Body of pancreas (tissue), 4 donors: Measurements from ENCODE around the gene ADAMTS7. TPM values are rescaled to one million over a fixed set of nuclear protein-coding genes. Genes with fewer than 3 reads are reported as not detected.
"Not testable (repeated sequence)": the region's sequence is repeated elsewhere in the genome, so short reads cannot be mapped to it uniquely, and the experiment has no call there.

ENCODE experiments used
- ATAC-seq: fragments of 150-250 bp; one replicate; pipeline ENCODE4 v1.9.1; 2016
- DNase-seq, 4 donors: peaks; one replicate each; pipeline ENCODE4 v3.0.0-alpha.2; 2019
- H3K27ac ChIP-seq, 4 donors: fragments of 200-600 bp; sonication (generic); 1 replicate in 3 of 4; 2 replicates in 1 of 4; pipeline versions ENCODE4 v1.5.1 to v1.6.1; 2016 to 2019; ENCODE audit warnings: mild to moderate bottlenecking in 1 of 4, mixed read lengths in 1 of 4, moderate library complexity in 1 of 4
- H3K27me3 ChIP-seq, 2 donors: fragments of 200-600 bp; sonication (generic); one replicate each; pipeline ENCODE4 v1.6.0; 2016; ENCODE audit warnings: mild to moderate bottlenecking in 1 of 2
- H3K36me3 ChIP-seq, 2 donors: fragments of 200-600 bp; sonication (generic); replicated peaks in 1 of 2; 2 replicates each; pipeline ENCODE4 v1.5.1; 2016; ENCODE audit warnings: low read depth in 2 of 2; ENCODE audit not compliant: insufficient read depth in 1 of 2
- H3K4me1 ChIP-seq: fragments of 200-600 bp; sonication (generic); one replicate; pipeline ENCODE4 v1.6.0; 2016
- H3K4me3 ChIP-seq, 2 donors: fragments of 200-600 bp; sonication (generic); 1 replicate in 1 of 2; 2 replicates in 1 of 2; pipeline ENCODE4 v1.5.1; 2016 to 2019
- H3K9me3 ChIP-seq, 3 donors: fragments of 200-600 bp; sonication (generic); 1 replicate in 2 of 3; 2 replicates in 1 of 3; pipeline ENCODE4 v1.5.1; 2016
- POLR2A ChIP-seq, 3 donors: fragments of 450-650 bp; IDR thresholded peaks; one replicate each; pipeline ENCODE4 v1.6.1; 2016; ENCODE audit warnings: antibody characterized with exemption in 3 of 3, mild to moderate bottlenecking in 2 of 3
- WGBS, 2 donors: methylation state at CpG; one replicate each; pipeline ENCODE4 v1.1.5; 2017; 5-methylcytosine and 5-hydroxymethylcytosine counted together
- intact Hi-C: fragments of 100-400 bp; cut with DNase I; formaldehyde crosslinking; loops from one replicate; pipeline ENCODE4 v1.15.1; 2023
- total RNA-seq, 2 donors: library from RNA; depleted of rRNA; stranded (reverse); fragments of >200 nt; gene quantifications; one replicate each; pipeline ENCODE4 v1.1.0, GENCODE V29; 2016
- TF ChIP-seq, protein P1 (sequence below), 7 experiments: fragments of 450-650 bp in 4 of 7; fragments of 200-600 bp in 3 of 7; sonication (generic) in 3 of 7; IDR thresholded peaks; one replicate each; pipeline ENCODE4 v1.5.1; 2016 to 2019; ENCODE audit warnings: antibody characterized with exemption in 7 of 7

Gene ADAMTS7
- total RNA-seq, 2 donors from 2014 or later = 0.33 to 2.1 TPM

DNA sequence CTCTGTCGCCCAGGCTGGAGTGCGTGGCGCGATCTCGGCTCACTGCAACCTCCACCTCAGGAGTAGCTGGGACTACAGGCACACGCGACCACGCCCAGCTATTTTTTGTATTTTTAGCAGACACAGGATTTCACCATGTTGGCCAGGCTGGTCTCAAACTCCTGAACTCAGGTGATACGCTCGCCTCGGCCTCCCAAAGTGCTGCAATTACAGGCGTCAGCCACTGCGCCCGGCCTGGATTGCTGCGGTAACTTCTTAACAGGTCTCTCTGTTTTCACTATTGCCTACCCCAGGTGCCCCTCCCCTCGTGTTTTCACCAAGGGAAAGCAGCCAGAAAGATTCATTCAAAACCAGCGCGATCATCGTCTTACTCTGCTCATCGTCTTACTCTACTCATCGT is 10.5 kb downstream of the ADAMTS7 start:
- Histone ChIP-seq H3K27ac (no peak overlapping the region), H3K4me3 (no peak overlapping the region), H3K36me3 (no peaks in the 10 kb centered on the region), H3K27me3 (no peaks in the 10 kb centered on the region), H3K4me1 (no peaks in the 10 kb centered on the region), H3K9me3 (no peaks in the 10 kb centered on the region)
- intact Hi-C loops = no loop called here
- no peak for DNase-seq
- ATAC-seq = no peak
- 87 to 89% methylated on average over 21 of the region's 21 CpGs for WGBS, 2 donors
- TF ChIP-seq, protein P1, sequence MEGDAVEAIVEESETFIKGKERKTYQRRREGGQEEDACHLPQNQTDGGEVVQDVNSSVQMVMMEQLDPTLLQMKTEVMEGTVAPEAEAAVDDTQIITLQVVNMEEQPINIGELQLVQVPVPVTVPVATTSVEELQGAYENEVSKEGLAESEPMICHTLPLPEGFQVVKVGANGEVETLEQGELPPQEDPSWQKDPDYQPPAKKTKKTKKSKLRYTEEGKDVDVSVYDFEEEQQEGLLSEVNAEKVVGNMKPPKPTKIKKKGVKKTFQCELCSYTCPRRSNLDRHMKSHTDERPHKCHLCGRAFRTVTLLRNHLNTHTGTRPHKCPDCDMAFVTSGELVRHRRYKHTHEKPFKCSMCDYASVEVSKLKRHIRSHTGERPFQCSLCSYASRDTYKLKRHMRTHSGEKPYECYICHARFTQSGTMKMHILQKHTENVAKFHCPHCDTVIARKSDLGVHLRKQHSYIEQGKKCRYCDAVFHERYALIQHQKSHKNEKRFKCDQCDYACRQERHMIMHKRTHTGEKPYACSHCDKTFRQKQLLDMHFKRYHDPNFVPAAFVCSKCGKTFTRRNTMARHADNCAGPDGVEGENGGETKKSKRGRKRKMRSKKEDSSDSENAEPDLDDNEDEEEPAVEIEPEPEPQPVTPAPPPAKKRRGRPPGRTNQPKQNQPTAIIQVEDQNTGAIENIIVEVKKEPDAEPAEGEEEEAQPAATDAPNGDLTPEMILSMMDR (IDR thresholded peaks at IDR 0.05) = no peak
- no peak for TF ChIP-seq POLR2A (IDR thresholded peaks at IDR 0.05)

DNA sequence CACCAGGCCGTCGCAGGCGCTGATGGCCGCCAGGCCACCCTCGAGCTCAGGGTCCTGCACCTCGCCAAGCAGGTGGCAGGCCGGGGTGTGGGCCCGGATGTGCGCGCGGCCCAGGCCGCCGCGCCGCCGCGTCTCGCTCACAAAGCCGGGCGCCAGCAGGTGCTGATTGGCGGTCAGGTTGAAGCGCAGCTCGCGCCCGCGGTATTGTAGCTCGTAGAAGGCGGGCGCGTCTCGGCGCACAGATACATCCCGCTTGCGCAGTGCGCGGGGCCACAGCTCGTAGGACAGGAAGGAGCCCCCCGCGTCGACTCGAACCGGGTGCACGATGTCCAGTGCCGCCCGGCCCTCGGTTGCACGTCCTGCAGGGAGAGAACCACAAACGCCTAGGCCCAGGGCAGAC is 11.1 kb downstream of the ADAMTS7 start:
- Histone ChIP-seq H3K36me3 (no peaks in the 10 kb centered on the region), H3K4me1 (no peaks in the 10 kb centered on the region), H3K27me3 (no peaks in the 10 kb centered on the region), H3K9me3 (no peaks in the 10 kb centered on the region), H3K4me3 (no peak overlapping the region), H3K27ac (no peak overlapping the region)
- intact Hi-C loops = no loop called here
- TF ChIP-seq, protein P1 (IDR thresholded peaks at IDR 0.05) = no peak
- TF ChIP-seq POLR2A (IDR thresholded peaks at IDR 0.05) = no peak
- ATAC-seq (no peak), DNase-seq (no peak)
- WGBS, 2 donors = 70 to 85% methylated on average over 16 to 31 of the region's 48 CpGs

- ATAC-seq, DNase-seq, H3K4me1 ChIP-seq, intact Hi-C loops, H3K27ac ChIP-seq, H3K36me3 ChIP-seq, H3K27me3 ChIP-seq, H3K9me3 ChIP-seq, H3K4me3 ChIP-seq: not testable (repeated sequence)
- 86% methylated on average over 2 of the region's 7 CpGs; no CpG with 5 or more reads in 1 of the 2 donors for WGBS, 2 donors
These were observed 12.2 kb downstream of the ADAMTS7 start for GRCh38 chr15:78799102-78799501.

GRCh38 chr15:78798355-78798754 is 12.9 kb downstream of the ADAMTS7 start:
- H3K27ac ChIP-seq, ATAC-seq, H3K9me3 ChIP-seq, H3K4me1 ChIP-seq, H3K36me3 ChIP-seq, intact Hi-C loops, H3K4me3 ChIP-seq, DNase-seq, H3K27me3 ChIP-seq: not testable (repeated sequence)
- WGBS, 2 donors = 0 to 54% methylated on average over 1 to 5 of the region's 5 CpGs

GRCh38 chr15:78797951-78798350 is 13.3 kb downstream of the ADAMTS7 start:
- no peaks in the 10 kb centered on the region for H3K27me3 ChIP-seq
- DNase-seq (no peak), ATAC-seq (no peak)
- WGBS, 2 donors = 80 to 85% methylated on average over 7 to 13 of the region's 13 CpGs
- TF ChIP-seq, protein P1 (IDR thresholded peaks at IDR 0.05) = no peak
- TF ChIP-seq POLR2A (IDR thresholded peaks at IDR 0.05) = no peak
- intact Hi-C loops = no loop called here
- no peak overlapping the region for H3K27ac ChIP-seq
- no peaks in the 10 kb centered on the region for H3K4me1 ChIP-seq
- H3K36me3 ChIP-seq = no peaks in the 10 kb centered on the region
- no peak overlapping the region for H3K4me3 ChIP-seq
- H3K9me3 ChIP-seq = no peaks in the 10 kb centered on the region

DNA sequence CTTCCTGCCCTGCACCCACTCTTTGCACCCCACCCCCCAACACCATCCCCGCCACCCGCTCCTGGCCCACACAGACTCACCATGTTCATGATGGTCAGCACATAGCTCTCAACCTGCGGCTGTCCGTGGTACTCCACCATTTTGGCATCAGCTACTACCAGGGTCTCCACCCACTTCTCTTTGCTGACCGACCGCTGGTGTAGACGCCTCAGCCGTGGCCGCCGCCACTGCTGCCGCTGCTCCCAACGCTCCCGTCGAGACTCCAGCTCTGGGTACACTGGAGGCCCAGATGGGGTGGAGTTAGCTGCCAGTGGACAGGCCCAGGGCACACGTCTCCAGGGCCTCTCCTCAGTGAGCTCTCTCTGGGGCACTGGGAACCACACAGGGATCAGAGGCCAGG is 14.8 kb downstream of the ADAMTS7 start:
- intact Hi-C loops = no loop called here
- Histone ChIP-seq H3K27me3 (no peaks in the 10 kb centered on the region), H3K4me3 (no peak overlapping the region), H3K4me1 (no peaks in the 10 kb centered on the region), H3K27ac (no peak overlapping the region), H3K9me3 (no peaks in the 10 kb centered on the region), H3K36me3 (no peaks in the 10 kb centered on the region)
- TF ChIP-seq POLR2A (IDR thresholded peaks at IDR 0.05) = no peak
- TF ChIP-seq, protein P1 (IDR thresholded peaks at IDR 0.05) = no peak
- 93 to 100% methylated on average over 4 to 15 of the region's 15 CpGs for WGBS, 2 donors
- no peak for ATAC-seq
- DNase-seq = no peak
